ENCODE measurements around the gene CAMTA1.

Gene CAMTA1

GRCh38 chr1:7560601-7561181 is 775.4 kb downstream of the CAMTA1 start:
- no peaks in the 10 kb centered on the region for H3K27me3 ChIP-seq (ENCODE audit: low read depth, low read length)
- H3K4me1 ChIP-seq (ENCODE audit: control insufficient read depth in 1 of 2, insufficient read depth in 2 of 2, low read length in 2 of 2): no peaks in the 10 kb centered on the region
- H3K27ac ChIP-seq (ENCODE audit: low read length): no peak overlapping the region
- no peak overlapping the region for H3K4me3 ChIP-seq (ENCODE audit: low read depth in 1 of 2, low read length in 2 of 2)
- H3K9me3 ChIP-seq (ENCODE audit: control insufficient read depth in 1 of 2, low read length in 2 of 2): no peaks in the 10 kb centered on the region
- H3K36me3 ChIP-seq (ENCODE audit: control insufficient read depth in 1 of 2, insufficient read depth in 2 of 2, low read length in 2 of 2): no peaks in the 10 kb centered on the region

GRCh38 chr1:7561331-7561921 is 776.2 kb downstream of the CAMTA1 start:
- Histone ChIP-seq H3K27me3 (ENCODE audit: low read depth, low read length) (no peaks in the 10 kb centered on the region), H3K9me3 (ENCODE audit: control insufficient read depth in 1 of 2, low read length in 2 of 2) (no peaks in the 10 kb centered on the region), H3K27ac (ENCODE audit: low read length) (no peak overlapping the region), H3K4me1 (ENCODE audit: control insufficient read depth in 1 of 2, insufficient read depth in 2 of 2, low read length in 2 of 2) (no peaks in the 10 kb centered on the region), H3K36me3 (ENCODE audit: control insufficient read depth in 1 of 2, insufficient read depth in 2 of 2, low read length in 2 of 2) (no peaks in the 10 kb centered on the region), H3K4me3 (ENCODE audit: low read depth in 1 of 2, low read length in 2 of 2) (no peak overlapping the region)

- no peaks in the 10 kb centered on the region for H3K27me3 ChIP-seq (ENCODE audit: low read depth, low read length)
- no peaks in the 10 kb centered on the region for H3K9me3 ChIP-seq (ENCODE audit: control insufficient read depth in 1 of 2, low read length in 2 of 2)
- no peak overlapping the region for H3K27ac ChIP-seq (ENCODE audit: low read length)
- no peak overlapping the region for H3K4me3 ChIP-seq (ENCODE audit: low read depth in 1 of 2, low read length in 2 of 2)
- no peaks in the 10 kb centered on the region for H3K36me3 ChIP-seq (ENCODE audit: control insufficient read depth in 1 of 2, insufficient read depth in 2 of 2, low read length in 2 of 2)
- H3K4me1 ChIP-seq (ENCODE audit: control insufficient read depth in 1 of 2, insufficient read depth in 2 of 2, low read length in 2 of 2): no peaks in the 10 kb centered on the region
Observed at GRCh38 chr1:7561936-7562728, 776.9 kb downstream of the CAMTA1 start.

GRCh38 chr1:7562729-7563605 is 777.7 kb downstream of the CAMTA1 start:
- Histone ChIP-seq H3K27ac (ENCODE audit: low read length) (no peak overlapping the region), H3K4me1 (ENCODE audit: control insufficient read depth in 1 of 2, insufficient read depth in 2 of 2, low read length in 2 of 2) (no peaks in the 10 kb centered on the region), H3K36me3 (ENCODE audit: control insufficient read depth in 1 of 2, insufficient read depth in 2 of 2, low read length in 2 of 2) (no peaks in the 10 kb centered on the region), H3K9me3 (ENCODE audit: control insufficient read depth in 1 of 2, low read length in 2 of 2) (no peaks in the 10 kb centered on the region), H3K4me3 (ENCODE audit: low read depth in 1 of 2, low read length in 2 of 2) (no peak overlapping the region), H3K27me3 (ENCODE audit: low read depth, low read length) (no peaks in the 10 kb centered on the region)

DNA sequence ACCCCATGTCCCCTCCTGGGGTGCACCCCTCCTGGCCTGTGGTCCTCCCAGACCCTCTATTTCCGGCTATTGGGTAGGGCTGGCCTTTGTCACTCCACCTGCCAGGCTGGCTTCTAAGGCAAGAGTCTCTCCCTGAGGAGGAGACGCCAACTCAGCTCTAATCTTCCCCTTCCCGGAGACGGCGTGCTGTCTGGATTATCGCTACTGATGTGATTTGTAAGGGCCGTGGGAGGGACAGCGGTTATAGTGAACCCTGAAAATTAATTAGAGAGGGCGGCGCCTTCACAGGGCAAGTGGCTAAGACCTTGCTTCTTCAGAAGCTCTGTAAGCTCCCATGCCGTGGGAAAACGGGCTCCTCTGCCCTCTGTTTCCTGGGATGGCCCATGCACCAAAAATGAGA is 778.9 kb downstream of the CAMTA1 start:
- Histone ChIP-seq H3K36me3 (ENCODE audit: control insufficient read depth in 1 of 2, insufficient read depth in 2 of 2, low read length in 2 of 2) (no peaks in the 10 kb centered on the region), H3K9me3 (ENCODE audit: control insufficient read depth in 1 of 2, low read length in 2 of 2) (no peaks in the 10 kb centered on the region), H3K27ac (ENCODE audit: low read length) (no peak overlapping the region)

DNA sequence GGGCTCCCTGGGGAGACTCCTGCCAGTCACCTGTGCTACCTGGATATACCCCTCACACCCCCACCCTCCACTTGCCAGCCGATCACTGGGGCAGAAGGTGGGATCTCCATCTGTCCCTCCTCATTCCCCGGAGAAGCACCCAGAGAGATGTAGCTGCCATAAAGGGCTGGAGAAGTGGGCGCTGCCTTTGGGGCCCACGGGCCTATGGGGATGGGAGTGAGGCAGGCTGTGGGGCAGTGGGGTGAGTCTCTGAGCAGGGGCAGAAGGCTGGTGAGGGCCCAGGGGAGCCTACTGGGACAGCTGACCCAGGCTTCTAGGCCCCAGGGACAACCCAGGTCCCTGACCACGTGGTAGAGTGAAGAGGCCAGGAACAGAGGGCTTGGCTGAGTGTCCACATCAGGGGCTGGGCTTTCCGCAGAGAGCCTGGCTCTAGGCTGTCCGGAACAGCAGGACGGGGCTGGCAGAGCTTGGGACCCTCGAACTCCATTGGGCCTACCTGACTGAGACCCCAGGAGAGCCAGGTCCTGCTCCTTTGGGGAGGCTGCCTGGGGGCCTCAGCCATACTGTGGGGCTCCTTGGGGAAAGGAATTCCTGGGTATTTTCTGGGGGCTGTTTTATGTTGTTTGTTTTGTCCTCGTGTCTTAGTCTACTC is 780.0 kb downstream of the CAMTA1 start:
- Histone ChIP-seq H3K36me3 (ENCODE audit: control insufficient read depth in 1 of 2, insufficient read depth in 2 of 2, low read length in 2 of 2) (no peaks in the 10 kb centered on the region), H3K4me1 (ENCODE audit: control insufficient read depth in 1 of 2, insufficient read depth in 2 of 2, low read length in 2 of 2) (no peaks in the 10 kb centered on the region), H3K27ac (ENCODE audit: low read length) (no peak overlapping the region), H3K9me3 (ENCODE audit: control insufficient read depth in 1 of 2, low read length in 2 of 2) (no peaks in the 10 kb centered on the region), H3K4me3 (ENCODE audit: low read depth in 1 of 2, low read length in 2 of 2) (no peak overlapping the region), H3K27me3 (ENCODE audit: low read depth, low read length) (no peaks in the 10 kb centered on the region)

More for the DNA sequence above, 778.9 kb downstream of the CAMTA1 start:
- H3K4me3 ChIP-seq (ENCODE audit: low read depth in 1 of 2, low read length in 2 of 2): no peak overlapping the region
- no peaks in the 10 kb centered on the region for H3K4me1 ChIP-seq (ENCODE audit: control insufficient read depth in 1 of 2, insufficient read depth in 2 of 2, low read length in 2 of 2)
- H3K27me3 ChIP-seq (ENCODE audit: low read depth, low read length): no peaks in the 10 kb centered on the region

DNA sequence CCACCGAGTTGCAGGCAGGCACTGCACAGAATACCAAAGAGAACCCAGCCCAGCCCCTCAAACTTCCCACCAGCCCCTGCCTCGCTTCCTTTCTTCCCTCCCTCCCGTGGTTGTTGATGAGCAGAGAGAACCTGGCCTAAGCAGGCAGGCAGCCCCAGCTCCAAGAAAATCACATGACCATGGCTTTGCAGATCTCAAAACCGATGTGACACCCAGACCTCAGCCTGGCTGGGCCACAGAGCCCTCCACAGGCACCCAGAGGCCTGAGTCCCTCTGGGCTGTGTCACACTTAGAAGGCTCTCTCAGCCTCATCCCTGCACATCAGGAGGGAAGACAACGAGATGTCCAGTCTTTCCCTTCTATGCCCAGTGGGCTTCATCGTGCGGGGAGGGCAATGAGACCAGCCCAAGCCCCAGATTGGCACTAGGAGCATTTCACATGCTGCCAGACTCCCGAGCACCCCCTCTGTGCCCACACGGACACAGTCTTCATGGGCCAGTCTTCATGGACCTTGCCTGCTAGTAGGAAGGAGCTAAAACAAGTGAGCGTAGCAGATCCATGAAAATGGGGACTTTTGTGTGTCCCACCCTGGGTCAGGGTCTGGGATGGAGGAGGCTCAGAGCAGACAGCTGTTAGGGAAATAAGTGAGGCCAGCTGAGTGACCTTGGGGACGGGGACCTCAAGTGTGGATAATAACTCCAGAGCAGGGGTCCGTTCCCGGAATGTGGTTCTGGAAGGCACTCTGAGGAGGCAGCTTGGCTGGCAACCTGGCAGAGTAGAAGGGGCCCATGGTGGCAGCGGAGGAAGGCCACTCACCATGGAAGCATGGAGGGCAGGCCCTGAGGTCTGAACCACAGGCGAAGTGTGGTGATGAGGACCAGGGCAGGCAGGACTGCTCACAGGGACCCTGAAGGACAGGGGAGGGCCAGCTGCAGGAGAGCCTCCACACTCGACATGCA is 781.4 kb downstream of the CAMTA1 start:
- H3K36me3 ChIP-seq (ENCODE audit: control insufficient read depth in 1 of 2, insufficient read depth in 2 of 2, low read length in 2 of 2): no peaks in the 10 kb centered on the region
- no peaks in the 10 kb centered on the region for H3K4me1 ChIP-seq (ENCODE audit: control insufficient read depth in 1 of 2, insufficient read depth in 2 of 2, low read length in 2 of 2)
- no peaks in the 10 kb centered on the region for H3K27me3 ChIP-seq (ENCODE audit: low read depth, low read length)
- H3K9me3 ChIP-seq (ENCODE audit: control insufficient read depth in 1 of 2, low read length in 2 of 2): no peaks in the 10 kb centered on the region
- H3K4me3 ChIP-seq (ENCODE audit: low read depth in 1 of 2, low read length in 2 of 2): no peak overlapping the region
- H3K27ac ChIP-seq (ENCODE audit: low read length): no peak overlapping the region

- Histone ChIP-seq H3K4me3 (ENCODE audit: low read depth in 1 of 2, low read length in 2 of 2) (no peak overlapping the region), H3K9me3 (ENCODE audit: control insufficient read depth in 1 of 2, low read length in 2 of 2) (no peaks in the 10 kb centered on the region), H3K27ac (ENCODE audit: low read length) (no peak overlapping the region), H3K36me3 (ENCODE audit: control insufficient read depth in 1 of 2, insufficient read depth in 2 of 2, low read length in 2 of 2) (no peaks in the 10 kb centered on the region), H3K27me3 (ENCODE audit: low read depth, low read length) (no peaks in the 10 kb centered on the region), H3K4me1 (ENCODE audit: control insufficient read depth in 1 of 2, insufficient read depth in 2 of 2, low read length in 2 of 2) (no peaks in the 10 kb centered on the region)
Observed at GRCh38 chr1:7567376-7567775, 782.1 kb downstream of the CAMTA1 start.

DNA sequence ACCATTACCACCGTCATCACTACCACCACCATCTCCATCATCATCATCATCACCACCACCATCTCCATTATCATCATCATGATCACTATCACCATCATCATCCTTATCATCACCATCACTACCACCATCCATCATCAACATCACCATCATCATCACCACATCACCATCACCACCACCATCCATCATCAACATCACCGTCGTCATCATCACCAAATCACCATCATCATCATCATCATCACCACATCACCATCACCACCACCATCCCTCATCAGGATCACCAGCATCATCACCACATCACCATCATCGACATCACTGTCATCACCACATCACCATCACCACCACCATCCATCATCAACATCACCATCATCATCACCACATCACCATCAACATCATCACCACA is 782.8 kb downstream of the CAMTA1 start:
- Histone ChIP-seq H3K9me3 (ENCODE audit: control insufficient read depth in 1 of 2, low read length in 2 of 2) (no peaks in the 10 kb centered on the region), H3K27ac (ENCODE audit: low read length) (no peak overlapping the region), H3K4me1 (ENCODE audit: control insufficient read depth in 1 of 2, insufficient read depth in 2 of 2, low read length in 2 of 2) (no peaks in the 10 kb centered on the region), H3K27me3 (ENCODE audit: low read depth, low read length) (no peaks in the 10 kb centered on the region), H3K4me3 (ENCODE audit: low read depth in 1 of 2, low read length in 2 of 2) (no peak overlapping the region), H3K36me3 (ENCODE audit: control insufficient read depth in 1 of 2, insufficient read depth in 2 of 2, low read length in 2 of 2) (no peaks in the 10 kb centered on the region)

DNA sequence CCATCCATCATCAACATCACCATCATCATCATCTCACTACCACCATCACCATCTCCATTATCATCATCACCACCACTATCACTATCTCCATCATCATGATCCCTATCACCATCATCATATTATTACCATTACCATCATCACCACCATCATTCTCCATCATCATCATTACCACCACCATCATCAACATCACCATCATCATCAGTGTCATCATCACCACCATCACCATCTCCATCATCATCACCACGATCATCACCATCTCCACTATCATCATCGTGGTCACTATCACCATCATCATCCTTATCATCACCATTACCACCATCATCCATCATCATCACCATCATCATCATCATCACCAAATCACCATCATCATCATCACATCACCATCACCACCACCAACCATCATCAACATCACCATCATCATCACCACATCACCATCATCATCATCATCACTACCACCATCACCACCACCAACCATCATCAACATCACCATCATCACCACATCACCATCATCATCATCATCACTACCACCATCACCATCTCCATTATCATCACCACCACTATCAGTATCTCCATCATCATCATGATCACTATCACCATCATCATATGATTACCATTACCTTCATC is 783.8 kb downstream of the CAMTA1 start:
- Histone ChIP-seq H3K4me3 (ENCODE audit: low read depth in 1 of 2, low read length in 2 of 2) (no peak overlapping the region), H3K4me1 (ENCODE audit: control insufficient read depth in 1 of 2, insufficient read depth in 2 of 2, low read length in 2 of 2) (peaks cover 0 to 2% of the 10 kb centered on the region in 2 donors), H3K27ac (ENCODE audit: low read length) (no peak overlapping the region), H3K36me3 (ENCODE audit: control insufficient read depth in 1 of 2, insufficient read depth in 2 of 2, low read length in 2 of 2) (no peaks in the 10 kb centered on the region), H3K27me3 (ENCODE audit: low read depth, low read length) (no peaks in the 10 kb centered on the region), H3K9me3 (ENCODE audit: control insufficient read depth in 1 of 2, low read length in 2 of 2) (no peaks in the 10 kb centered on the region)

Measured in muscle layer of duodenum (tissue), 2 donors.